Nephron (organoid): ENCODE data around the gene EPHB2.

Experiments
- H3K27ac Mint-ChIP-seq, 3 experiments: 2 replicates each; pipeline ENCODE4 v1.8.0; 2020; ENCODE audit warnings: mixed read lengths in 3 of 3, mild to moderate bottlenecking in 2 of 3, moderate library complexity in 1 of 3
- H3K27me3 Mint-ChIP-seq: 2 replicates; pipeline ENCODE4 v1.8.0; 2021; ENCODE audit warnings: low read depth, mild to moderate bottlenecking, moderate library complexity, mixed read lengths
- H3K36me3 Mint-ChIP-seq: 2 replicates; pipeline ENCODE4 v1.8.0; 2020; ENCODE audit warnings: low read depth, mixed read lengths
- H3K4me1 Mint-ChIP-seq: 2 replicates; pipeline ENCODE4 v1.8.0; 2020; ENCODE audit warnings: mixed read lengths
- H3K4me3 Mint-ChIP-seq, 3 experiments: 2 replicates each; pipeline ENCODE4 v1.8.0; 2020; ENCODE audit warnings: mild to moderate bottlenecking in 3 of 3, mixed read lengths in 3 of 3, moderate library complexity in 2 of 3
- H3K9me3 Mint-ChIP-seq: 2 replicates; pipeline ENCODE4 v1.8.0; 2020; ENCODE audit warnings: mixed read lengths
- TF ChIP-seq, protein P1 (sequence below), 3 experiments: fragments of 200-600 bp; sonication (generic); IDR thresholded peaks; one replicate each; pipeline ENCODE4 v1.5.0; 2021; ENCODE audit warnings: antibody characterized with exemption in 3 of 3; ENCODE audit not compliant: unreplicated experiment in 3 of 3

Gene EPHB2

DNA sequence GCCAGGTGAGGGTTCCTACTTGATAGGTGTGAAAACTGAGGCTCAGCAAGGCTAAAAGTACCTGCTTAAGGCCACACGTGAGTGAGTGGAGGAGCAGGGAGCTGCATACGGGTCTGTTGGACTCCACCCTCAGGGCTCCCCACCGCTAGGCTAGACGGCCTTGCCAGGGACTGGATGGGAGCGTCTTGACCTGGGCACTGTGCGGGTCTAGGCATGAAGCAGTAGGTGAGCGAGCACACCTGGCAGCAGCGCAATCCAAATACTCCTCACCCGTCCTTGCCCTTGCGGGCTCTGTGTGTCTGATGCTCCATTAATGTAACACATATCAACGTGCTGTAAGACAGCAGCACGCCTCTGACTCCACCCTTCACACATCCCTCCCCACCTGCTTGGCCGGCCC lies 168.0 kb downstream of the EPHB2 start:
- H3K36me3 Mint-ChIP-seq, result peaks cover 13% of the 10 kb centered on the region
- peaks cover 11% of the 10 kb centered on the region for H3K27me3 Mint-ChIP-seq
- peaks cover 21% of the 10 kb centered on the region for H3K4me1 Mint-ChIP-seq
- TF ChIP-seq, protein P1, sequence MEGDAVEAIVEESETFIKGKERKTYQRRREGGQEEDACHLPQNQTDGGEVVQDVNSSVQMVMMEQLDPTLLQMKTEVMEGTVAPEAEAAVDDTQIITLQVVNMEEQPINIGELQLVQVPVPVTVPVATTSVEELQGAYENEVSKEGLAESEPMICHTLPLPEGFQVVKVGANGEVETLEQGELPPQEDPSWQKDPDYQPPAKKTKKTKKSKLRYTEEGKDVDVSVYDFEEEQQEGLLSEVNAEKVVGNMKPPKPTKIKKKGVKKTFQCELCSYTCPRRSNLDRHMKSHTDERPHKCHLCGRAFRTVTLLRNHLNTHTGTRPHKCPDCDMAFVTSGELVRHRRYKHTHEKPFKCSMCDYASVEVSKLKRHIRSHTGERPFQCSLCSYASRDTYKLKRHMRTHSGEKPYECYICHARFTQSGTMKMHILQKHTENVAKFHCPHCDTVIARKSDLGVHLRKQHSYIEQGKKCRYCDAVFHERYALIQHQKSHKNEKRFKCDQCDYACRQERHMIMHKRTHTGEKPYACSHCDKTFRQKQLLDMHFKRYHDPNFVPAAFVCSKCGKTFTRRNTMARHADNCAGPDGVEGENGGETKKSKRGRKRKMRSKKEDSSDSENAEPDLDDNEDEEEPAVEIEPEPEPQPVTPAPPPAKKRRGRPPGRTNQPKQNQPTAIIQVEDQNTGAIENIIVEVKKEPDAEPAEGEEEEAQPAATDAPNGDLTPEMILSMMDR (IDR thresholded peaks at IDR 0.05; ENCODE audit: unreplicated experiment in 3 of 3), result no peak
- no peak overlapping the region for H3K4me3 Mint-ChIP-seq
- H3K27ac Mint-ChIP-seq, result no peak overlapping the region
- H3K9me3 Mint-ChIP-seq, result no peaks in the 10 kb centered on the region

DNA sequence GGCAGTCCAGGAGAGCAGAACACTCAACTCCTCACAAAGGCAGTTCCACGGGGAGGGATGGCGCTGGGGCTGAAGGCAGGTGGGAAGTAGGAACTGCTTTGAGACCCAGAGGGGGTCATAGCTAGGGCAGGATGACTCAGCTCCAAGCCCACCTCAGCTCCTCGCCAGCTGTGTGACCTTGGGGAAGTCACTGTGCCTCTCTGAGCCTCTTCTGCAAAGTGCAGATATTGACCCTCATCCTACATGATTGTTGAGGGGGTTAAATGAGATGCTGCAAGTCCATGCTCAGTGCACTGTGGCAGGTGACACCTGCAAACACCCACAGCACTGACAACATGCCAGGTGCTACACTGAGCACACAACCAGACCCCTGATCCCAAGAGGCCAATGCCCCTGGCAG lies 168.8 kb downstream of the EPHB2 start:
- peaks cover 6% of the 10 kb centered on the region for H3K27me3 Mint-ChIP-seq
- H3K4me1 Mint-ChIP-seq, result peaks cover 16% of the 10 kb centered on the region
- no peak overlapping the region for H3K27ac Mint-ChIP-seq
- no peaks in the 10 kb centered on the region for H3K9me3 Mint-ChIP-seq
- TF ChIP-seq, protein P1 (IDR thresholded peaks at IDR 0.05; ENCODE audit: unreplicated experiment in 3 of 3), result no peak
- no peak overlapping the region for H3K4me3 Mint-ChIP-seq
- H3K36me3 Mint-ChIP-seq, result peaks cover 14% of the 10 kb centered on the region

DNA sequence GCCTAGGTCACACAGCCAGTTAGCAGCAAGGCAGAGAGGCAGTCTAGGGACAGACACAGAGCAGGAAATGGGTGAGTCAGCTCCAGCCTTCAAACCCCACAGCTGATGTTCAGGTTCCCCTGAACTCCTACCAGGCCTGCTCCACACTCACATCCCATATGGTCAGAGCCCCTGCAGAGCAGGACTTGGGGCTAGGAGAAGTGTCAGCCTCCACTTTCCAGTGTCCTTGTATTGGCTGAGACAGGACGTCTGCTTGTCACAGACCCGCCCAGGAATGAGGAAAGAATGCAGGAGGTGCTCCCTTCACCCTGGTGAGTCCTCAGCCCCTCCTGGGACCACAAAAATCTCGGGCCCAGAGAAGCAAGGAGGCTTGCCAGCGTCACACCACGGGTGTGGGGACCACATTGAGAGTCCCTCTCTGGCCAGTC lies 169.5 kb downstream of the EPHB2 start:
- Mint-ChIP-seq H3K9me3 (no peaks in the 10 kb centered on the region), H3K4me1 (peaks cover 10% of the 10 kb centered on the region), H3K27ac (no peak overlapping the region), H3K4me3 (no peak overlapping the region), H3K27me3 (peaks cover 12% of the 10 kb centered on the region), H3K36me3 (peaks cover 19% of the 10 kb centered on the region)
- TF ChIP-seq, protein P1 (IDR thresholded peaks at IDR 0.05; ENCODE audit: unreplicated experiment in 3 of 3), result no peak

DNA sequence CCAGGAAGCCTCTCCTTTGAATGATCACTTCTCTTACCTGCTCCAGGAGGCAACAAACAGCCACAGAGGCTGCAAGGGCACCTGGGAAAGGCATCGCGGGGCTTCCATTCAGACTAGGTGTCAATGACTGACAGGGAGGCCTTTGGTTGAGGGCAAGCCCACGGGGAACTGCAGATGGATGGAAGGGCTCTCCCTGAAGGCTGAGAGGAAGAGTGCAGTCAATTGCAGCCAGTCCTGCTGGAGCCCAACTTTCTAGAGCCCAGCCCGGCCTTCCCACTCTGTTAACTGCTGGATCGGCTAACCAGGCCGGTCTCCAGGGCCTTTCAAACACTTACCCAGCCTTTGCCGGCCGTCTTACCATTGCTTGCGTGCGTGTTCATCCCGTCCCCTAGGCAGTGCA lies 172.8 kb downstream of the EPHB2 start:
- TF ChIP-seq, protein P1 (IDR thresholded peaks at IDR 0.05; ENCODE audit: unreplicated experiment in 3 of 3), result no peak
- Mint-ChIP-seq H3K4me1 (peaks cover 7% of the 10 kb centered on the region), H3K36me3 (peaks cover 19% of the 10 kb centered on the region), H3K9me3 (no peaks in the 10 kb centered on the region), H3K4me3 (no peak overlapping the region), H3K27ac (no peak overlapping the region), H3K27me3 (peaks cover 15% of the 10 kb centered on the region)

DNA sequence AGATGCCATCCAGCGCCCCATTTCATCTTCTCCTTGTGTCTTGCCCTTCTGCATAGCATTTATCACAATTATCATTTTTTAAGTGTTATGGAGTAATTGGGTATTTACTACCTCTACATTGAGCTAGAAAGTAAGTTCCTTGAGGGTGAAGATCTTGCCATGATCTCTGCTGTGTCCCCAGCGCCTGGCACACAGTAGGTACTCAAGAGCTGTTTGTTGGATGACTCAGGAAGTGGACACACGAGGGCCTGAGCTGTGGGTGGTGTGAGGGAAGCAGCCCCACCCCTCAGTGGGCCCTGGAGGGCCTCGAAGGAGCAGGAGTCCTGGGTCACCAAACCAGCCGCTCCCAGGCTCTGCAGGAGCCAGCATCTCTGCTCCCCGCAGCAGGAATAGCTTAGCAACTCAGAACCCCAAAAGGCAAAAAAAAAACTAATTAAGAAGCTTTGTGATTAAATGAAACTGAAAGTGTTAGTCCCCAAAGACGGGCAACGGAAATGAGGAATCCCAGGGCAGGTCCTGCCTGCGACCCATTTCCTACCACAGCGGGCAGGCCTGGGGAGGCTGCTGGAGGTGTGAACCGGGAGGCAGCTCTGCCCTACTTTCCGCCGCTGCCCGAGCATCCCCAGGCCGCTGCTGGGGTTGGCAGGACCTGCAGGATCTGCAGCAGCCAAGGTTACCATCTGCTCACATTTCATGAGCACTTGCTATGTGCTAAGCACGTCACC lies 174.3 kb downstream of the EPHB2 start:
- no peak overlapping the region for H3K4me3 Mint-ChIP-seq
- no peaks in the 10 kb centered on the region for H3K9me3 Mint-ChIP-seq
- peaks cover 19% of the 10 kb centered on the region for H3K36me3 Mint-ChIP-seq
- TF ChIP-seq, protein P1 (IDR thresholded peaks at IDR 0.05; ENCODE audit: unreplicated experiment in 3 of 3), result no peak
- H3K4me1 Mint-ChIP-seq, result peaks cover 7% of the 10 kb centered on the region
- no peak overlapping the region for H3K27ac Mint-ChIP-seq
- H3K27me3 Mint-ChIP-seq, result peaks cover 18% of the 10 kb centered on the region

DNA sequence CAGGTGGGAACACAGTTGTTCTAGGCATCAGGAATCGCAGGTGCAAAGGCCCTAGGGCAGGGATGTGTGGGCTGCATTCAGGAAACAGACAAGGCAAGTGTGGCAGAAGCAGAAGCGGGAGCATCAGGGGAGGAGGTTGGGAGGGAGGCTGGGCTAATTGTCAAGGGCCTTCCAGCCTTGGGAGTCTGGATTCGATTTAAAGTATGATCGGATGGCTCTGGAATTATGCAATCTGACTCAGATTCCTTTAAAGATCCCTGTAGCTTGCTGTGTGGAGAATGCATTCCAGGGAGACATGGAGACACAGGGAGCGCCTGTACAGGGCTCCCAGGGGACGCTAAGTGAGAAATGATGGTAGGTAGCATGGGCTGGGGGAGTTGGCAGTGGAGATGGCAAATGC lies 175.6 kb downstream of the EPHB2 start:
- TF ChIP-seq, protein P1 (IDR thresholded peaks at IDR 0.05; ENCODE audit: unreplicated experiment in 3 of 3), result no peak
- no peak overlapping the region for H3K4me3 Mint-ChIP-seq
- H3K27me3 Mint-ChIP-seq, result peaks cover 21% of the 10 kb centered on the region
- H3K9me3 Mint-ChIP-seq, result no peaks in the 10 kb centered on the region
- peaks cover 7% of the 10 kb centered on the region for H3K4me1 Mint-ChIP-seq
- H3K36me3 Mint-ChIP-seq, result peaks cover 19% of the 10 kb centered on the region
- peak overlapping the region in 1 of 3 experiments; percentile 27 for H3K27ac Mint-ChIP-seq
